H1 (cell line): ENCODE results near the gene FHIT. TPM values are rescaled to one million over a fixed set of nuclear protein-coding genes. Genes with fewer than 3 reads are reported as not detected.

Experiments used
- CTCF ChIA-PET: fragments of 300-600 bp; sonication (Branson Sonifier 250); formaldehyde crosslinking; loops from one replicate; lab custom pipeline; 2021; ENCODE audit not compliant: partially characterized antibody; lab: Charles Lee
- POLR2A ChIA-PET: fragments of 300-600 bp; sonication (Branson Sonifier 250); formaldehyde crosslinking; loops from one replicate; lab custom pipeline; 2021; ENCODE audit warnings: inconsistent platforms; ENCODE audit not compliant: partially characterized antibody; lab: Charles Lee
- DNase-seq, 2 experiments: peaks; one replicate each; pipeline versions ENCODE4 v3.0.0 to v3.0.0-alpha.2; 2010 to 2022; ENCODE audit warnings: low spot score in 2 of 2, low read depth in 1 of 2, mixed read lengths in 1 of 2
- FAIRE-seq: peaks from 2 replicates; lab custom pipeline; 2011; peaks lifted over from hg19 to GRCh38; lab: Jason Lieb, UNC
- H2AFZ ChIP-seq: 2 replicates; pipeline ENCODE4 v1.8.1; 2012; ENCODE audit warnings: low read length, inconsistent platforms
- H2AK5ac ChIP-seq: 2 replicates; pipeline ENCODE4 v1.6.1; 2013; ENCODE audit warnings: low read depth, low read length
- H2BK120ac ChIP-seq: replicated peaks from 2 replicates; pipeline ENCODE3; 2013; ENCODE audit warnings: low read depth, low read length, inconsistent platforms
- H2BK12ac ChIP-seq: 2 replicates; pipeline ENCODE4 v1.6.1; 2013; ENCODE audit warnings: low read depth, low read length
- H2BK15ac ChIP-seq: 2 replicates; pipeline ENCODE4 v1.6.1; 2013; ENCODE audit warnings: low read length
- H2BK20ac ChIP-seq: 2 replicates; pipeline ENCODE4 v1.6.1; 2013; ENCODE audit warnings: low read length
- H2BK5ac ChIP-seq: 2 replicates; pipeline ENCODE4 v1.6.1; 2013; ENCODE audit warnings: low read depth, low read length
- H3K14ac ChIP-seq: 2 replicates; pipeline ENCODE4 v1.6.1; 2013; ENCODE audit warnings: inconsistent platforms; ENCODE audit not compliant: insufficient read length
- H3K18ac ChIP-seq: 2 replicates; pipeline ENCODE4 v1.6.1; 2013; ENCODE audit warnings: low read length; ENCODE audit errors: extremely low read depth
- H3K23ac ChIP-seq: 2 replicates; pipeline ENCODE4 v1.6.1; 2013; ENCODE audit warnings: inconsistent platforms; ENCODE audit not compliant: insufficient read length
- H3K23me2 ChIP-seq: 2 replicates; pipeline ENCODE4 v1.6.1; 2013; ENCODE audit warnings: low read depth, low read length
- H3K27ac ChIP-seq: 2 replicates; pipeline ENCODE4 v1.6.1; 2011; ENCODE audit warnings: low read depth, low read length, inconsistent platforms
- H3K27me3 ChIP-seq, 4 experiments: replicated peaks in 1 of 4; 1 replicate in 1 of 4; 2 replicates in 3 of 4; pipeline versions ENCODE4 v1.6.1 to v1.8.1; 2011 to 2013; ENCODE audit warnings: low read length in 3 of 4, mild to moderate bottlenecking in 3 of 4, inconsistent platforms in 2 of 4, mixed read lengths in 2 of 4, moderate library complexity in 1 of 4; ENCODE audit not compliant: control insufficient read depth in 3 of 4, insufficient read depth in 3 of 4; ENCODE audit errors: extremely low read depth in 1 of 4
- H3K36me3 ChIP-seq, 4 experiments: 2 replicates each; pipeline versions ENCODE4 v1.6.1 to v1.8.1; 2011 to 2013; ENCODE audit warnings: mild to moderate bottlenecking in 4 of 4, low read length in 3 of 4, moderate library complexity in 2 of 4, control low read depth in 1 of 4, inconsistent platforms in 1 of 4; ENCODE audit not compliant: insufficient read depth in 4 of 4, control insufficient read depth in 2 of 4
- H3K4ac ChIP-seq: replicated peaks from 2 replicates; pipeline ENCODE3; 2013; ENCODE audit warnings: low read length, low read depth, mixed read lengths, inconsistent platforms; ENCODE audit not compliant: insufficient read length
- H3K4me1 ChIP-seq, 4 experiments: replicated peaks in 1 of 4; 1 replicate in 1 of 4; 2 replicates in 3 of 4; pipeline versions ENCODE4 v1.6.1 to v1.8.1; 2011 to 2013; ENCODE audit warnings: low read length in 3 of 4, inconsistent platforms in 2 of 4, mixed read lengths in 1 of 4; ENCODE audit not compliant: insufficient read depth in 4 of 4, control insufficient read depth in 3 of 4
- H3K4me2 ChIP-seq, 2 experiments: 2 replicates each; pipeline versions ENCODE4 v1.6.1 to v1.8.1; 2011 to 2013; ENCODE audit warnings: low read depth in 2 of 2, low read length in 2 of 2, control low read depth in 1 of 2, inconsistent platforms in 1 of 2, mild to moderate bottlenecking in 1 of 2; ENCODE audit not compliant: insufficient read depth in 1 of 2
- H3K4me3 ChIP-seq, 4 experiments: fragments of 200-600, 300-600 bp in 1 of 4; sonication (generic), shearing (Covaris generic), sonication (Bioruptor Twin) in 1 of 4; 2 replicates each; pipeline versions ENCODE4 v1.5.1 to v1.8.1; 2011 to 2016; ENCODE audit warnings: low read length in 4 of 4, low read depth in 3 of 4, control low read depth in 2 of 4, inconsistent platforms in 2 of 4, mild to moderate bottlenecking in 2 of 4, mixed read lengths in 1 of 4, moderate library complexity in 1 of 4; ENCODE audit not compliant: insufficient read depth in 2 of 4; ENCODE audit errors: extremely low read depth in 1 of 4
- H3K56ac ChIP-seq: replicated peaks from 2 replicates; pipeline ENCODE3; 2013; ENCODE audit warnings: low read depth, mild to moderate bottlenecking, mixed read lengths, low read length, inconsistent platforms; ENCODE audit not compliant: insufficient read length
- H3K79me1 ChIP-seq: 2 replicates; pipeline ENCODE4 v1.6.1; 2013; ENCODE audit warnings: low read depth, low read length, control low read depth
- H3K79me2 ChIP-seq, 2 experiments: 2 replicates each; pipeline versions ENCODE4 v1.6.1 to v1.8.1; 2012 to 2013; ENCODE audit warnings: low read length in 2 of 2, mild to moderate bottlenecking in 2 of 2, inconsistent platforms in 1 of 2; ENCODE audit not compliant: insufficient read depth in 2 of 2, control insufficient read depth in 1 of 2
- H3K9ac ChIP-seq, 4 experiments: replicated peaks in 1 of 4; 1 replicate in 1 of 4; 2 replicates in 3 of 4; pipeline versions ENCODE4 v1.6.1 to v1.8.1; 2011 to 2013; ENCODE audit warnings: low read depth in 3 of 4, low read length in 3 of 4, control low read depth in 2 of 4, mild to moderate bottlenecking in 2 of 4, moderate library complexity in 2 of 4, inconsistent platforms in 1 of 4; ENCODE audit errors: extremely low read depth in 1 of 4
- H3K9me3 ChIP-seq, 2 experiments: 2 replicates each; pipeline versions ENCODE4 v1.6.1 to v1.8.1; 2012 to 2013; ENCODE audit warnings: mild to moderate bottlenecking in 2 of 2, moderate library complexity in 2 of 2, control low read depth in 1 of 2, inconsistent platforms in 1 of 2, low read depth in 1 of 2, low read length in 1 of 2, mixed read lengths in 1 of 2; ENCODE audit not compliant: insufficient read depth in 2 of 2
- H4K20me1 ChIP-seq, 2 experiments: replicated peaks in 1 of 2; 2 replicates each; pipeline versions ENCODE3 to v1.8.1; 2011 to 2013; ENCODE audit warnings: inconsistent platforms in 2 of 2, low read length in 2 of 2, mild to moderate bottlenecking in 1 of 2; ENCODE audit not compliant: insufficient read depth in 2 of 2, control insufficient read depth in 1 of 2
- H4K5ac ChIP-seq: 2 replicates; pipeline ENCODE4 v1.6.1; 2013; ENCODE audit warnings: low read length, low read depth, mixed read lengths, inconsistent platforms; ENCODE audit not compliant: insufficient read length
- H4K8ac ChIP-seq: 2 replicates; pipeline ENCODE4 v1.8.0; 2013; ENCODE audit warnings: mild to moderate bottlenecking, moderate library complexity, low read length, inconsistent platforms; ENCODE audit not compliant: insufficient read depth; ENCODE audit errors: extremely low read depth
- H4K91ac ChIP-seq: replicated peaks from 2 replicates; pipeline ENCODE3; 2013; ENCODE audit warnings: low read length, mixed read lengths, inconsistent platforms; ENCODE audit not compliant: insufficient read length
- FOSL1 ChIP-seq: IDR thresholded peaks from 2 replicates; pipeline ENCODE4 v1.6.1; 2011; ENCODE audit warnings: mild to moderate bottlenecking, low read depth, low read length, moderate library complexity; ENCODE audit not compliant: insufficient read depth
- GTF2F1 ChIP-seq: IDR thresholded peaks from 2 replicates; pipeline ENCODE4 v1.6.1; 2012; ENCODE audit warnings: low read depth, low read length, improper control_type of control experiment, borderline replicate concordance
- RAD21 ChIP-seq, 2 experiments: IDR thresholded peaks in 1 of 2; conservative IDR thresholded peaks in 1 of 2; 2 replicates each; pipeline ENCODE4 v1.6.1; 2011; ENCODE audit warnings: low read depth in 2 of 2, low read length in 2 of 2, improper control_type of control experiment in 1 of 2, inconsistent platforms in 1 of 2, mild to moderate bottlenecking in 1 of 2, moderate library complexity in 1 of 2
- YY1 ChIP-seq: IDR thresholded peaks from 2 replicates; pipeline ENCODE4 v1.6.1; 2011; ENCODE audit warnings: low read depth, mild to moderate bottlenecking, low read length
- WGBS, 2 experiments: shearing (Covaris generic) in 1 of 2; methylation state at CpG; one replicate each; pipeline versions ENCODE4 v1.1.6 to v1.1.7; 2013 to 2015; ENCODE audit warnings: low lambda C conversion rate in 2 of 2, mixed read lengths in 2 of 2, inconsistent platforms in 1 of 2, low coverage in 1 of 2, missing lambda C conversion rate in 1 of 2; ENCODE audit not compliant: insufficient replicate concordance in 2 of 2, insufficient coverage in 1 of 2, insufficient read length in 1 of 2; ENCODE audit errors: extremely low coverage in 1 of 2, missing lambda C conversion rate in 1 of 2; 5-methylcytosine and 5-hydroxymethylcytosine counted together
- polyA plus RNA-seq, 7 experiments: library from polyadenylated mRNA; depleted of rRNA in 3 of 7; stranded (reverse) in 5 of 7; unstranded in 2 of 7; fragments of >200 nt in 5 of 7; fragments of 200-250 nt in 2 of 7; gene quantifications; 1 replicate in 5 of 7; 2 replicates in 1 of 7; 4 replicates in 1 of 7; pipeline versions ENCODE4 v1.2.1 to v1.2.3, GENCODE V29; 2011 to 2013; ENCODE audit warnings: missing spikeins in 2 of 7, mixed read lengths in 2 of 7
- total RNA-seq: library from RNA; stranded (reverse); fragmentation: NEBNext Ultra II Directional; extraction: Animal tissue kit (Norgen Biotek cat#: 25700); gene quantifications from 2 replicates; pipeline ENCODE4 v1.2.1, GENCODE V29; 2021
- TF ChIP-seq, protein P1 (sequence below), 3 experiments: IDR thresholded peaks; 1 replicate in 2 of 3; 2 replicates in 1 of 3; pipeline versions ENCODE4 v1.5.1 to v1.6.1; 2011; ENCODE audit warnings: low read length in 3 of 3, mild to moderate bottlenecking in 3 of 3, inconsistent platforms in 2 of 3, low read depth in 1 of 3, moderate library complexity in 1 of 3; ENCODE audit not compliant: insufficient read depth in 1 of 3; ENCODE audit errors: control extremely low read depth in 1 of 3

The FHIT gene
- total and polyA plus RNA-seq, 2 of the 8 experiments (the other 6 are each of a cell fraction or from before 2014, with no cell fraction given): 1.2 to 3.2 TPM

DNA sequence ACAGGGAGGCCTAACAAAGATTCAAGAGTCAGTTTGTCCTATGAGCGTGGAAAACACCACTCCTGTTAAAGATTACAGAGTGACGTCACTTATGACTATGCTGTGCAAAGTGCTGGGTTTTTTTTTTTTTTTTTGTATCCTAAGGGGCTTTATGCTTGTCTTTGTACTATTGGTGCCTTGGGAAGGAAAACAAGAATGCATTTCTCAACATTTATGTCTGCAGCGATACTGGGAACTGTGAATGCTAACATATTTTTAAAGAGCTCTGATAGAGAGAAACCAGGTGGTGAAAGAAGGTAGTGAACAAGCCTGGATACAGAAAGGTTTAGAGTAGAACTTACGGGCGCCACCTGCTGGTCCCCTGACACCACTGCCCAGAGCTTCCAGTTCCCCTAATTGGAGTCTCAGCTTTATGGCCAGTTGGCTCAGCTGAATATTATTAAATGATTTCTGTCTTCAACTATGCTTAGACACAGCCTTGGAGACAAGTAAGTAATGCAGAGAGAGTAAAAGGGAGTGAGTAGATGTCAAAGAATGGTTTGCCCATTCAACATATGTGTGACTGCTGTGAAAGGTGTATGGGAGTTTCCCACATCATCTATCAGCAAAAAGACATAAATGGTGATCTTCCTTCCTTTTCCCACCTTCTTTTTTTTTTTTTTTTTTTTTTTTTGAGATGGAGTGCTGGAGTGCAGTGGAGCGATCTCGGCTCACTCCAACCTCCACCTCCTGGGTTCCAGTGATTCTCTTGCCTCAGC is 1393.5 kb downstream of the FHIT start:
- no peak overlapping the region for H2AK5ac ChIP-seq
- 36% methylated on average over 4 of the region's 7 CpGs; no CpG with 5 or more reads in 1 of the 2 experiments for WGBS, 2 experiments

More for the DNA sequence above, 1393.5 kb downstream of the FHIT start:
- Histone ChIP-seq H3K4me2 (no peak overlapping the region), H4K8ac (no peak overlapping the region), H3K14ac (no peak overlapping the region), H2BK15ac (no peak overlapping the region), H3K56ac (no peak overlapping the region), H3K79me2 (no peaks in the 10 kb centered on the region), H4K91ac (no peak overlapping the region), H3K27me3 (no peaks in the 10 kb centered on the region), H3K4me3 (no peak overlapping the region), H2BK12ac (no peak overlapping the region), H2BK120ac (no peak overlapping the region), H4K5ac (no peak overlapping the region), H4K20me1 (no peaks in the 10 kb centered on the region), H3K79me1 (no peaks in the 10 kb centered on the region), H3K23ac (no peak overlapping the region), H3K23me2 (no peaks in the 10 kb centered on the region), H2AFZ (no peak overlapping the region), H3K27ac (no peak overlapping the region), H2BK20ac (no peak overlapping the region), H3K4me1 (peaks cover 0 to 4% (median 0%) of the 10 kb centered on the region in 4 experiments; a peak in 1 of 7 replicates), H2BK5ac (no peak overlapping the region), H3K9me3 (no peaks in the 10 kb centered on the region; a peak in 1 of 4 replicates), H3K18ac (no peak overlapping the region), H3K4ac (no peak overlapping the region), H3K9ac (no peak overlapping the region), H3K36me3 (no peaks in the 10 kb centered on the region)
- DNase-seq (peak; percentile 51 to 82), FAIRE-seq (peak; percentile 95)
- CTCF ChIA-PET: interaction anchor here (0.5 to 3.3 kb wide), 36 partner anchors 8 to 1653 kb away, joined by 3 to 26 read pairs (median 3); no protein-coding TSS in a partner anchor
- POLR2A ChIA-PET: no interaction called here
- TF ChIP-seq RAD21 (IDR thresholded peaks at IDR 0.05 in 1 of 2, conservative IDR thresholded peaks at IDR 0.05 in 1 of 2; ENCODE audit: low read depth in 2 of 2, low read length in 2 of 2): peak; percentile 81 to 88
- no peak for TF ChIP-seq FOSL1
- TF ChIP-seq, protein P1, sequence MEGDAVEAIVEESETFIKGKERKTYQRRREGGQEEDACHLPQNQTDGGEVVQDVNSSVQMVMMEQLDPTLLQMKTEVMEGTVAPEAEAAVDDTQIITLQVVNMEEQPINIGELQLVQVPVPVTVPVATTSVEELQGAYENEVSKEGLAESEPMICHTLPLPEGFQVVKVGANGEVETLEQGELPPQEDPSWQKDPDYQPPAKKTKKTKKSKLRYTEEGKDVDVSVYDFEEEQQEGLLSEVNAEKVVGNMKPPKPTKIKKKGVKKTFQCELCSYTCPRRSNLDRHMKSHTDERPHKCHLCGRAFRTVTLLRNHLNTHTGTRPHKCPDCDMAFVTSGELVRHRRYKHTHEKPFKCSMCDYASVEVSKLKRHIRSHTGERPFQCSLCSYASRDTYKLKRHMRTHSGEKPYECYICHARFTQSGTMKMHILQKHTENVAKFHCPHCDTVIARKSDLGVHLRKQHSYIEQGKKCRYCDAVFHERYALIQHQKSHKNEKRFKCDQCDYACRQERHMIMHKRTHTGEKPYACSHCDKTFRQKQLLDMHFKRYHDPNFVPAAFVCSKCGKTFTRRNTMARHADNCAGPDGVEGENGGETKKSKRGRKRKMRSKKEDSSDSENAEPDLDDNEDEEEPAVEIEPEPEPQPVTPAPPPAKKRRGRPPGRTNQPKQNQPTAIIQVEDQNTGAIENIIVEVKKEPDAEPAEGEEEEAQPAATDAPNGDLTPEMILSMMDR (IDR thresholded peaks at IDR 0.05; ENCODE audit: control extremely low read depth in 1 of 3, insufficient read depth in 1 of 3, low read depth in 1 of 3, low read length in 3 of 3): peak; percentile 83 to 98 (median 88)
- TF ChIP-seq YY1: peak; percentile 46; the same call in 1 of the 2 replicates
- no peak for TF ChIP-seq GTF2F1
